Smooth muscle cell of the brain vasculature (primary cell): ENCODE data around the gene ZNF223.

Experiments used
- DNase-seq: peaks from one replicate; pipeline ENCODE4 v3.0.0-alpha.2; 2012; ENCODE audit warnings: low read depth, low spot score

ZNF223 gene

GRCh38 chr19:44071824-44072542 lies 20.1 kb downstream of the ZNF223 start, which contains the start of gene ZNF284:
ZNF284 (plus strand) TSS chr19:44072159; CDS start chr19:44076390, 4,231 bp downstream.
- DNase-seq = peak; percentile 56

- DNase-seq = no peak
Measured at GRCh38 chr19:44072543-44073401, 20.9 kb downstream of the ZNF223 start.

- no peak for DNase-seq
Measured at GRCh38 chr19:44076325-44076724, 24.5 kb downstream of the ZNF223 start.

- no peak for DNase-seq
Measured at GRCh38 chr19:44092108-44092507, 40.3 kb downstream of the ZNF223 start.

- DNase-seq = peak; percentile 68
Measured at GRCh38 chr19:44093931-44094765, 42.3 kb downstream of the ZNF223 start, which contains the start of gene ZNF224. ZNF224 (plus strand) TSS chr19:44094361; CDS start chr19:44097874, 3,513 bp downstream.

- DNase-seq = no peak
Measured at GRCh38 chr19:44107751-44108150, 55.9 kb downstream of the ZNF223 start.

- DNase-seq = no peak
Measured at GRCh38 chr19:44109458-44109857, 57.6 kb downstream of the ZNF223 start.

- no peak for DNase-seq
Measured at GRCh38 chr19:44111910-44112463, 60.2 kb downstream of the ZNF223 start.

- DNase-seq = no peak
Measured at GRCh38 chr19:44112802-44113137, 60.9 kb downstream of the ZNF223 start.

- peak; percentile 95 for DNase-seq
Measured at GRCh38 chr19:44113138-44113783, 61.4 kb downstream of the ZNF223 start, which contains the start of gene ZNF225. ZNF225 (plus strand) TSS chr19:44113399; CDS start chr19:44115828, 2,429 bp downstream.

GRCh38 chr19:44113784-44114390 lies 62.1 kb downstream of the ZNF223 start:
- no peak for DNase-seq
